Diencephalon (tissue), 1 donor: Measurements from ENCODE around the gene BHLHA15. TPM values are rescaled to one million over a fixed set of nuclear protein-coding genes. Genes with fewer than 3 reads are reported as not detected.

Experiments used
- total RNA-seq: library from RNA; depleted of rRNA; stranded (reverse); fragments of >200 nt; gene quantifications from one replicate; pipeline ENCODE4 v1.2.3, GENCODE V29; 2014

Gene BHLHA15
- 9.5 TPM for total RNA-seq

GRCh38 chr7:98211221-98211675 lies at the start of gene BHLHA15:
Gene BHLHA15 (plus strand): TSS chr7:98211439. CDS start chr7:98212310, 871 bp downstream.

GRCh38 chr7:98251601-98252424 lies 40.6 kb downstream of the BHLHA15 start, which contains the start of gene TECPR1:
Gene TECPR1 (minus strand): TSS chr7:98252232. CDS start chr7:98246146, 6,086 bp downstream.

Other genes starting within 250 kb of the BHLHA15 start
- not detected for gene OCM2, start 221.2 kb upstream of the BHLHA15 start, total RNA-seq
- gene LMTK2, start 104.6 kb upstream of the BHLHA15 start, total RNA-seq, result 49.8 TPM
- 24.7 TPM for gene TECPR1, start 40.8 kb downstream of the BHLHA15 start, total RNA-seq
- 29.1 TPM for gene BRI3, start 70.2 kb downstream of the BHLHA15 start, total RNA-seq
- gene BAIAP2L1, start 189.7 kb downstream of the BHLHA15 start, total RNA-seq, result 1.6 TPM